ENCODE results near the gene GP1BB.

DNA sequence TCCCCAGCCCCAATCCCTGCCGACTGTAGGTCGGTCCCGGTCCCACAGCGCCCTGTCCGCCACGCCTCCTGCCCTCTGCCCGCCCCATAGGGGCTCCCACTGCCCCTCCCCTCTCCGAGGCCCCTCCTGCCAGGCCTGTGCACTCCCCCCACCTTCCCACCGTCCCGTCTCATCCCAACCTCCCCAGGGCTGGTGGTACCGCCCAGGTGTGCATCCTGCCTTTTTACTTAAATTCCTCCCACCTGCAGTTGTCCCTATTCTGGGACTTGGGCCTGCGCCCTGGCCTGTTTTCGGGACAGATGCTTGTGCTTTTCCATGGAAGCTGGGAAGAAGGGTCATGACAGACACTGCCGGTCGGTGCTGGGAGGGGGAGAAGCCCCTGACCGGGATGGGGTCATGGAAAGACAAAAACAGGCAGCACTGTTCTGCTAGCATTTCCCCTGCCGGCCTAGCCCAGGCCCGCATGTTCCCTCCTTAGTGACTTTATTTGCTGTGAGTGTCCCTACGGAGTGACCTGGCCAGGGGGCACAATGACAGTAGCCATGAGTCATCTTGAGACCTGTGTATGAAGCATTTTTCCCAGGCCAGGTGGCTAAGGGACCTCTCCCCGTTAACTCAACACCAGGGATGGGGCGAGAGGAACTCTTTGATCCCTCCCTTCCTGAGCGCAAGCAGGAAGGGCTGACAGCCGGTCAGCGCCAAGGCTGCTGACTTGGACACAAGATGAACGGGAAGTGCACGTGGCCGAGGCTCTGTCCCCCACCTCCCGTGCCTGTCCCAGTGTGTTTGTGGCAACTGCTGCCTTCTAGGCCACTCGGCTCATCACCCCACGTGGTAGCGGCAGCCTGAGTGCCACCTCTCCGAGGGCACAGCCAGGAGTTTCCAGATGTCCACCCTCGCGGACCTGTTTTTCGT is 44.3 kb downstream of the GP1BB start:
- TF ChIP-seq, protein P1, sequence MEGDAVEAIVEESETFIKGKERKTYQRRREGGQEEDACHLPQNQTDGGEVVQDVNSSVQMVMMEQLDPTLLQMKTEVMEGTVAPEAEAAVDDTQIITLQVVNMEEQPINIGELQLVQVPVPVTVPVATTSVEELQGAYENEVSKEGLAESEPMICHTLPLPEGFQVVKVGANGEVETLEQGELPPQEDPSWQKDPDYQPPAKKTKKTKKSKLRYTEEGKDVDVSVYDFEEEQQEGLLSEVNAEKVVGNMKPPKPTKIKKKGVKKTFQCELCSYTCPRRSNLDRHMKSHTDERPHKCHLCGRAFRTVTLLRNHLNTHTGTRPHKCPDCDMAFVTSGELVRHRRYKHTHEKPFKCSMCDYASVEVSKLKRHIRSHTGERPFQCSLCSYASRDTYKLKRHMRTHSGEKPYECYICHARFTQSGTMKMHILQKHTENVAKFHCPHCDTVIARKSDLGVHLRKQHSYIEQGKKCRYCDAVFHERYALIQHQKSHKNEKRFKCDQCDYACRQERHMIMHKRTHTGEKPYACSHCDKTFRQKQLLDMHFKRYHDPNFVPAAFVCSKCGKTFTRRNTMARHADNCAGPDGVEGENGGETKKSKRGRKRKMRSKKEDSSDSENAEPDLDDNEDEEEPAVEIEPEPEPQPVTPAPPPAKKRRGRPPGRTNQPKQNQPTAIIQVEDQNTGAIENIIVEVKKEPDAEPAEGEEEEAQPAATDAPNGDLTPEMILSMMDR (conservative IDR thresholded peaks at IDR 0.05), result no peak
- no peak for TF ChIP-seq ZFX (IDR thresholded peaks at IDR 0.05)
